HUES48 (cell line): ENCODE data around the gene XRCC6.
"Not testable (repeated sequence)": the region's sequence is repeated elsewhere in the genome, so short reads cannot be mapped to it uniquely, and the experiment has no call there.

Experiments
- H3K27ac ChIP-seq: one replicate; pipeline ENCODE4 v1.7.0; 2013; ENCODE audit warnings: low read depth, low read length, inconsistent platforms
- H3K27me3 ChIP-seq: 2 replicates; pipeline ENCODE4 v1.6.1; 2013; ENCODE audit warnings: mild to moderate bottlenecking, low read length; ENCODE audit not compliant: control insufficient read depth, insufficient read depth
- H3K36me3 ChIP-seq: 2 replicates; pipeline ENCODE4 v1.6.1; 2013; ENCODE audit warnings: low read length; ENCODE audit not compliant: control insufficient read depth, insufficient read depth
- H3K4me1 ChIP-seq: 2 replicates; pipeline ENCODE4 v1.6.1; 2013; ENCODE audit warnings: mild to moderate bottlenecking, low read length; ENCODE audit not compliant: control insufficient read depth, insufficient read depth
- H3K4me3 ChIP-seq: 2 replicates; pipeline ENCODE4 v1.5.1; 2013; ENCODE audit warnings: mild to moderate bottlenecking, low read depth, low read length
- H3K9ac ChIP-seq: 2 replicates; pipeline ENCODE4 v1.6.1; 2013; ENCODE audit warnings: mild to moderate bottlenecking, low read depth, low read length, moderate library complexity
- H3K9me3 ChIP-seq: 2 replicates; pipeline ENCODE4 v1.6.1; 2013; ENCODE audit warnings: low read length; ENCODE audit not compliant: control insufficient read depth, insufficient read depth

The XRCC6 gene

DNA sequence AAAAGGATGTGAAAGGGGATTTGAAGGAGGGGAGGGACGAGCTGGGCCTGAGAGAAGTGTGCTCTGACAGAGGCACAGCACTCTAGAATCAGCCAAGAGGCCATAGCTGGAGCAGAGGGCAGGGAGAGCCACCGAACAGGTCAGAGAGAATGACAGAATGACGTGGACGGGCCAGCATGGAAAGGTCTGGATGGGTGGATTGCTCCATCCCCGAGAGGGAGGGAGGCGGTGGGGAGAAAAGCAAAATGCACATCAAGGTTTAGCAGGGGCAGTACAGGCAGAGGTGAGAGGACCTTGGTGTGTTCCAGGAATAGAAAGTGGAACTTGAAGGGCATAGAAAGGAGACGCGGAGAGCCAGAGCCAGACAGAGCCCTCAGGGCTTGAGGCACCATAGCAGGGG lies 38.4 kb upstream of the XRCC6 start:
- H3K4me1 ChIP-seq: no peaks in the 10 kb centered on the region
- H3K27me3 ChIP-seq: no peaks in the 10 kb centered on the region
- no peaks in the 10 kb centered on the region for H3K36me3 ChIP-seq
- no peak overlapping the region for H3K4me3 ChIP-seq
- no peak overlapping the region for H3K9ac ChIP-seq
- H3K27ac ChIP-seq: no peak overlapping the region
- no peaks in the 10 kb centered on the region for H3K9me3 ChIP-seq

- H3K9ac ChIP-seq: no peak overlapping the region
- H3K4me1 ChIP-seq: peaks cover 6% of the 10 kb centered on the region
- no peak overlapping the region for H3K27ac ChIP-seq
- H3K4me3 ChIP-seq: no peak overlapping the region
- no peaks in the 10 kb centered on the region for H3K27me3 ChIP-seq
- no peaks in the 10 kb centered on the region for H3K36me3 ChIP-seq
- H3K9me3 ChIP-seq: no peaks in the 10 kb centered on the region
These were observed 36.2 kb upstream of the XRCC6 start for GRCh38 chr22:41584881-41585280.

DNA sequence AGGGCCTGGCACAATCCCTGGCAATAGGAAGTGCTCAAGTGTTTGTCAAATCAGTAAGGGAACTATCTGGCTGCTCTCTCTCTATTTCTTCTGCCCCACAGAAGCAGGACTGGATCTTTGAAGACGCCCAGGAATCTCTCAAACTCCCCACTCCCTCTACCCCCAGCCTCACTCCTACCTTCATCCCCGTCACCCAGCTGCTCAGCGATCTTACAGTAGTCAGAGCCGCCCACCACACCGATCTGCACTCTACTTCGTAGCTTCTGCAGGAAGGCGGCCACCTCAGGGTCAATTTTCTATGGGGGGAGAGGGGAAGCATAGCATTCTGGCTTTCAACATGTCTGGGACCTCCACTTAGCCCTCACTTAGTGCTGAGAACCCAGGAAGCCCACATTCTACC lies 35.2 kb upstream of the XRCC6 start:
- Histone ChIP-seq H3K27me3 (no peaks in the 10 kb centered on the region), H3K9me3 (no peaks in the 10 kb centered on the region), H3K36me3 (no peaks in the 10 kb centered on the region), H3K9ac (no peak overlapping the region), H3K4me3 (no peak overlapping the region), H3K27ac (no peak overlapping the region), H3K4me1 (peaks cover 6% of the 10 kb centered on the region)

GRCh38 chr22:41587347-41587723 lies 33.8 kb upstream of the XRCC6 start:
- no peak overlapping the region for H3K4me3 ChIP-seq
- H3K27ac ChIP-seq: no peak overlapping the region
- H3K4me1 ChIP-seq: peaks cover 6% of the 10 kb centered on the region
- H3K9me3 ChIP-seq: no peaks in the 10 kb centered on the region
- H3K27me3 ChIP-seq: no peaks in the 10 kb centered on the region
- no peak overlapping the region for H3K9ac ChIP-seq
- no peaks in the 10 kb centered on the region for H3K36me3 ChIP-seq

GRCh38 chr22:41589391-41590241 lies 31.5 kb upstream of the XRCC6 start, which contains the start of gene PMM1:
PMM1 (minus strand) TSS chr22:41589840; CDS start chr22:41589805, 35 bp downstream.
- Histone ChIP-seq H3K27me3 (no peaks in the 10 kb centered on the region), H3K9ac (peak within 1 kb of the TSS; percentile 73), H3K4me3 (peak within 1 kb of the TSS; percentile 89), H3K4me1 (peaks cover 6% of the 10 kb centered on the region), H3K27ac (peak within 1 kb of the TSS; percentile 78), H3K9me3 (no peaks in the 10 kb centered on the region), H3K36me3 (no peaks in the 10 kb centered on the region)

GRCh38 chr22:41593336-41593960 lies 27.6 kb upstream of the XRCC6 start:
- H3K4me1 ChIP-seq, H3K27ac ChIP-seq, H3K9ac ChIP-seq, H3K4me3 ChIP-seq, H3K9me3 ChIP-seq, H3K27me3 ChIP-seq, H3K36me3 ChIP-seq: not testable (repeated sequence)

DNA sequence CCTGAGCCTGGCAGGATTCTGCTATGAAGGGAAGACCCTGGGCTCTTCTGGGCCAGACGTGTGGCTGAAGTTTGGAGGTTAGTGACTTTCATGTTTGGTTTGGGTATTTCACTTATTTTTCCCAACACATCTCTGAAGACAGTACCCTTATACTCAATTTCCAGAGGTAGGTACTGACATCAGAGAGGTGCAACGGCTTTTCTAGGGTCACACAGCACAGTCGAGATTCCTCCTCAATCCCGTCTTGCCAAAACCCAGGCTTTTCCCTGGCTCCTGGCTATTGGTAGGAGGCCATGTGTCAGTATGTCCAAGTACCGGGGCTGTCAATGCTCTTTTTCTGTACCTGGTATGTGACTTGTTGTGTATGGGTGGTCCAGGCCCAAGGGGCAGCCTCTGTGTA lies 25.4 kb upstream of the XRCC6 start:
- H3K36me3 ChIP-seq: peaks cover 8% of the 10 kb centered on the region
- H3K27me3 ChIP-seq: no peaks in the 10 kb centered on the region; the same call in 1 of the 2 replicates
- no peak overlapping the region for H3K4me3 ChIP-seq
- H3K4me1 ChIP-seq: no peaks in the 10 kb centered on the region
- no peak overlapping the region for H3K9ac ChIP-seq
- H3K27ac ChIP-seq: no peak overlapping the region
- no peaks in the 10 kb centered on the region for H3K9me3 ChIP-seq

GRCh38 chr22:41596776-41597634 lies 24.1 kb upstream of the XRCC6 start:
- no peaks in the 10 kb centered on the region; the same call in 1 of the 2 replicates for H3K27me3 ChIP-seq
- peaks cover 18% of the 10 kb centered on the region for H3K36me3 ChIP-seq
- H3K9ac ChIP-seq: no peak overlapping the region
- H3K9me3 ChIP-seq: no peaks in the 10 kb centered on the region
- no peak overlapping the region for H3K4me3 ChIP-seq
- no peak overlapping the region for H3K27ac ChIP-seq
- H3K4me1 ChIP-seq: no peaks in the 10 kb centered on the region

GRCh38 chr22:41597635-41597953 lies 23.5 kb upstream of the XRCC6 start:
- H3K9me3 ChIP-seq: no peaks in the 10 kb centered on the region
- no peak overlapping the region for H3K9ac ChIP-seq
- no peak overlapping the region for H3K4me3 ChIP-seq
- no peaks in the 10 kb centered on the region; the same call in 1 of the 2 replicates for H3K27me3 ChIP-seq
- no peaks in the 10 kb centered on the region for H3K4me1 ChIP-seq
- H3K36me3 ChIP-seq: peaks cover 23% of the 10 kb centered on the region
- H3K27ac ChIP-seq: no peak overlapping the region

GRCh38 chr22:41598081-41598480 lies 23.0 kb upstream of the XRCC6 start:
- no peak overlapping the region for H3K9ac ChIP-seq
- H3K9me3 ChIP-seq: no peaks in the 10 kb centered on the region
- H3K4me1 ChIP-seq: no peaks in the 10 kb centered on the region
- peaks cover 28% of the 10 kb centered on the region for H3K36me3 ChIP-seq
- H3K27me3 ChIP-seq: no peaks in the 10 kb centered on the region; the same call in 1 of the 2 replicates
- no peak overlapping the region for H3K27ac ChIP-seq
- no peak overlapping the region for H3K4me3 ChIP-seq
